HG03108 (cell line): ENCODE measurements around the gene RAB20.
"Not testable (repeated sequence)": the region's sequence is repeated elsewhere in the genome, so short reads cannot be mapped to it uniquely, and the experiment has no call there.

Experiments
- ATAC-seq: cut with Tn5 transposase; IDR thresholded peaks from one replicate; pipeline ENCODE4 v1.9.1; 2021; ENCODE audit warnings: moderate library complexity; ENCODE audit not compliant: unreplicated experiment

RAB20 gene

DNA sequence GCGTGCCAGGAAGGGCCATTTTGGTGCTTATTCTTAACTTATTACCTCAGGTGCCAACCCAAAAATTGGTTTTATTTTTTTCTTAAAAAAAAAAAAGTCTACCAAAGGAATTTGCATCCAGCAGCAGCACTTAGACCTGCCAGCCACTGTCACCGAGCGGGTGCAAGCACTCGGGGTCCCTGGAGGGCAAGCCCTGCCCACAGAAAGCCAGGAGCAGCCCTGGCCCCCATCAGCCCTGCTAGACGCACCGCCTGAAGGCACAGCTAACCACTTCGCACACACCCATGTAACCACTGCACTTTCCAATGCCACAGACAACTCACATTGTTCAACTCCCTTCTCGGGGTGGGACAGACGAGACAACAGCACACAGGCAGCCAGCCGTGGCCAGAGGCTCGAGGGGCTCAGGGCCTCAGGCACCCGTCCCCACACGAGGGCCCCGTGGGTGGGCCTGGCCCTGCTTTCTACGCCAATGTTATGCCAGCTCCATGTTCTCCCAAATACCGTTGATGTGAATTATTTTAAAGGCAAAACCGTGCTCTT lies 49.3 kb downstream of the RAB20 start:
- no peak for ATAC-seq

DNA sequence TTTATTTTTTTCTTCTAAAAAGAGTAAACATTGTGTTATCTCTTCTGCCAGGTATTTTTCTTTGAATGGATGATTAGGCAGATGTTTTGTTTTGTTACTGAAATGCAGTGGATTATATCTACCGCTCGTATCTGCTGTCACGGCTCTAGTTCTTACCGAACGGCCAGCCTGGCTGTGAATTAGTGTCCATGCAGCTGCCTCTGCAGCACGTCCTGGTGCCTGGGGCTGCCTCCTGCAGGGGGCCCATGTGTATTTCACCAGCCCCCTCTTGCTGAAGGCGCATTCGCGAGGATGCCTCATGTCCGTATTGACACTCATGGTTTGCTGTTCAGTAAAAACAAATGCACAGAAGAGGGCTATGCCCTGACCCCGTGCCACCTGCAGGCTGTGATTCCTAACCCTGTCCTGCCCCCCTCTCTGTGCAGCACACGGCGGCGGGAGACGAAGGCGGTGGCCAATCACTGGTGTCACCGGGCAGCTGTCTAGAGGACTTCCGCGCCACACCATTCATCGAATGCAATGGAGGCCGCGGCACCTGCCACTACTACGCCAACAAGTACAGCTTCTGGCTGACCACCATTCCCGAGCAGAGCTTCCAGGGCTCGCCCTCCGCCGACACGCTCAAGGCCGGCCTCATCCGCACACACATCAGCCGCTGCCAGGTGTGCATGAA lies 49.9 kb downstream of the RAB20 start:
- ATAC-seq: no peak

DNA sequence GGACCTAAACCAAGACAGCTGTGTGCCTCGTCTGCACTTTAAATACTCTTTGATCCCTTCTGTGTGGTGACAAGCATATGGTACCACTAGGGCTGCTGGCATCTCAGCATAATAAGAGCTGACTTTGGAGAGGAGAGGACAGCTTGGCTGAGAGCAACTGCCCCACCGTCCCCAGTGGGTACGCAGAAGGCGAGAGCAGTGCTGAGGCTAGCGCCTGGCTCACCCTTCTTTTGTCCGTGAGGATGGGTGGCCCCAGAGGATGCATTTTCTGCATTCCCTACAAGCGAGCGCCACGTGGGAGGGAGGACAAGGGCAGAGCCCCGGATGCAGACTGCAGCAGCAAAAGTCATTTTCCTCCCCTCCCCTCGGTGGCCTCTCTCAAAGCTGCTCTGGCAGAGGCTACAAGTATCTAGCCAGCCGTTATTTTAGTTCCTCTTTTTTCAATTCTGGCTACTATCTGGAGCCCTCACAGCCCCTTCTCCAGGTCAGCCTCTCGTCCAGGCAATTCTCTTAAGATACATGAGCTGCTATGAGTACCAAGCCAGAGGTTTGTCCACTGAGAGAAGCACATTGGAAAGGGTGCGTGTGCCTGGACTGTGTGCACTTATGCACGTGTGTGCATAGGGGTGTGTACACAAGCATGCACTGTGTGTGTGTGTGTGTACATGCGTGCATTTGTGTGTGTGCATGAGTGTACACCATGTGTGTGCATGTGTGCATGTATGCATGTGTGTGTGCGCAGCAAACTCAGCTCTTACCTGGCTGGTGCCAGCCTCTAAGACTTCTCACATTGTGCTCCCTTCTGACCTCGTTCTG lies 51.3 kb downstream of the RAB20 start:
- ATAC-seq: peak; percentile 54

DNA sequence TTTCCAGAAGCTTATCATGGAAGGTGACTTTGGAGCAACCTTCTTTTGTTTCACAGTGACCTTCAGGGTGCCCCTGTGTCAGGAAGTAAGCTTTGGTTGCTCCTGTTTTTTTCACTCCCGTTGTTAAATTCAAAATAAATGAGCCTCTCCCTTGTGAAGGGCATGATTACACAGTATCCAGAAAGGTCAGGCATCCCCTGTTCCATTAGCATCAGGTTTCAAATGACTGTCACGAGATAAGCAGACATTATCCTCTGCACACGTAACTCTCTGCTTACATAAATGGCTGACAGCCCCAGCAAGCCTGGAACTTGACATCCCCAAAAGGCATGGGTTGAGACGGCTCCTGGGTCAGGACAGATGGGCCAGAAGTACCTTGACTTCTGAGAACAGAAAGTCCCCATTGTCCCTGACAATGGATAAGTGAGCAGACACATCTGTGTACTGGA lies 52.0 kb downstream of the RAB20 start:
- ATAC-seq: no peak

DNA sequence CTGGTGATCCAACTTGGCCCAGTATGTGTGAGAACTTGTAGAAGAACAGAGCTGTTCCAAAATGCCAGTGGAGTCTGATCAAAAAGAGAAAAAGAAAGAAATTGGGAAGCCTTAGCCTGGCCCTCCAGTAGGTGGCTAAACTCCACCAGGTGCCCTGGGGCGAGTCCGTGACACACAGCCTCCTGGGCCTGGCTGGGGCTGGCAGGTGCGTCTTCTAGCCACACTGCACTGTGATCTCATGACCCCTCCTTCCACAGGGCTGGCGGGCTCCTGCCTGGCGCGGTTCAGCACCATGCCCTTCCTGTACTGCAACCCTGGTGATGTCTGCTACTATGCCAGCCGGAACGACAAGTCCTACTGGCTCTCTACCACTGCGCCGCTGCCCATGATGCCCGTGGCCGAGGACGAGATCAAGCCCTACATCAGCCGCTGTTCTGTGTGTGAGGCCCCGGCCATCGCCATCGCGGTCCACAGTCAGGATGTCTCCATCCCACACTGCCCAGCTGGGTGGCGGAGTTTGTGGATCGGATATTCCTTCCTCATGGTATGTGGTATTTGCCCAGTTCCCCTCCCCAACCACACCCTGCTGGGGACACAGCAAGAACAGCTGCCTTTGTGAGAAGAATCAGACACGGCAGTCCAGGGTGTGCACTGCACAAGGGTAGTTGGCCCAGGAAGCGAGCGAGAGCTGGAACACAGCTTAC lies 53.7 kb downstream of the RAB20 start:
- ATAC-seq: no peak

DNA sequence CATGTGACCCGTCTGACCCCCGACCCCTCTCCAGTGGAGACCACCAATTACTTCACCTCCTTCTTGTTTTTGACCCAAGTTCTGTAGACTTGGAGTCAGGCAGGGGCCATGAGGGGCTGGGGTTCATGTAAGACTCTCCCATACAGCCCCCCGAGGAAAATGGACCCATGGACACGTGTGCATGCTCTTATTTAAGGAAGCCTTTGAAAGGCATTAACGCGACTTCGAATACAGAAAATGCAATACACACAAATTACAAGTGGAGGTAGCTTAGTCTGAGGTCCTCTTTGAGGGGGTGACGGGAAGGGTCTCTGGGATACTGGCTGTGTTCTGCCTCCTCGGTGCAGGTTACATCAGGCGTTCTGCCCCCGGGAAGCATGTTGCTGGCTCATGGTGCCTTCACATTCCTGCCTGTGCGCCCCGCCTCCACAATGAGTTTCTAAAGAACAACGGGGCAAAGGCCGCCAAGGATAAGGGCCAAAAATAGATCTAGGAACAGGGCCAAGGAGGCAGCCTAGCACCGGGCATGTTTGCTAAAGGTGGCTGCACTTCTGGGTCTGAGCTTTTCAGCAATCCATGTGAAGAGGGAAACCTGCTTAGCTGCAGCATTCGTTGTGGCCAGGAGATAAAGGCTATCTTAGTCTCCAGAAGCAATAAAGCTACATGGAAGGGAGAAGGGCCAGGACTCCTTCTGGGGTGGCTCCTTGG lies 54.5 kb downstream of the RAB20 start:
- ATAC-seq: no peak

DNA sequence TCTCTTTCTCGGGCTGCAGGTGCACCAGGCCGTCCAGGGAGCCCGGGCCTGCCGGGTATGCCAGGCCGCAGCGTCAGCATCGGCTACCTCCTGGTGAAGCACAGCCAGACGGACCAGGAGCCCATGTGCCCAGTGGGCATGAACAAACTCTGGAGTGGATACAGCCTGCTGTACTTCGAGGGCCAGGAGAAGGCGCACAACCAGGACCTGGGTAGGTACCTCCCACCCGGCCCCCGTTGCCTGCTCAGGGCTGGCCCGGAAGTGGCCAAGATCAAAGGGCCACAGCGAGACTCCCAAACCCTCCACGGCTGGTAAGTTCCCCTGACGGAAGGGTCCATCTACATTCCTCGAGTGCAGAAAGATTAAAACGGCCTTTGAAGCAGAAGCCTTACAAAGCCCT lies 55.1 kb downstream of the RAB20 start:
- no peak for ATAC-seq

DNA sequence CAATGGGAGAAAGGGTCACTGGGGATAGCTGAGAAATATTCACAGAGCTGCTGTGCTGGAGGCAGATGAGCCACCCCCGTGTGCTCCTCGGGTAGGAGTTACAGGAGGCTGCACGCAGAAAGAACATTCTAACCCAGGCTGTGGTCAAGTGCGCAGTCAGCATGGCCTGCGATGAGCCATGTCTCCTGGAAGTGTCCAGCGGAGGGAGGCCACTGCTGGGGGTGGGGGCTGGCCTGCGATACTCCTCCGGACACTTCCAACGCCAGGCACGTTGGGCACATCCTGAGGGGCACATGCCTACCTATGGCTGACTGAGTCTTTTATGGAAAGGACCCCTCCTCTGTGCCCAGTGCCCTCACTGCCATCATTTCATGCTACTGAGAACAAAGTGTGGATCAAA lies 55.9 kb downstream of the RAB20 start:
- no peak for ATAC-seq

DNA sequence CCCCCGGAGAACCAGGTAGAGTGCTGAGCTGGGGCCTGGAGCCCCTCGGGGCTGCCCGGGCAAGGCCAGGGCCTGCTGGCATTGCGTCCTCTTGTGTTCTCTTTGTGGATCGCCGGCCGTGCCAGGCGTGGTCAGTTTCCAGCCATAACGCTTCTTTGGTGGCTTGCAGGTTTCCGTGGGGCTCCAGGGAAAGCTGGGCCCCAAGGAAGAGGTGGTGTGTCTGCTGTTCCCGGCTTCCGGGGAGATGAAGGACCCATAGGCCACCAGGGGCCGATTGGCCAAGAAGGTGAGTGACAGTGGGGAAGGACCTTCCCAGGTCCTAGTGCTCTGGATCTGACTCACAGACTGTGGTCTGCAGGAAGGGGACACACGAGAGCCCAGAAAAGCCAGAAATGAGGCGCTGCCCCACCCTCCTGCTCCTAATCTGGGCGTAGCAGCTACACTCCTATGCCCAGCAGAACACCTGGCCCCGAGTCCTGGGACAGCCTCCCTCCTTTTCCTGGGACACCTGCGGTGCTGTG lies 57.5 kb downstream of the RAB20 start:
- ATAC-seq: no peak

DNA sequence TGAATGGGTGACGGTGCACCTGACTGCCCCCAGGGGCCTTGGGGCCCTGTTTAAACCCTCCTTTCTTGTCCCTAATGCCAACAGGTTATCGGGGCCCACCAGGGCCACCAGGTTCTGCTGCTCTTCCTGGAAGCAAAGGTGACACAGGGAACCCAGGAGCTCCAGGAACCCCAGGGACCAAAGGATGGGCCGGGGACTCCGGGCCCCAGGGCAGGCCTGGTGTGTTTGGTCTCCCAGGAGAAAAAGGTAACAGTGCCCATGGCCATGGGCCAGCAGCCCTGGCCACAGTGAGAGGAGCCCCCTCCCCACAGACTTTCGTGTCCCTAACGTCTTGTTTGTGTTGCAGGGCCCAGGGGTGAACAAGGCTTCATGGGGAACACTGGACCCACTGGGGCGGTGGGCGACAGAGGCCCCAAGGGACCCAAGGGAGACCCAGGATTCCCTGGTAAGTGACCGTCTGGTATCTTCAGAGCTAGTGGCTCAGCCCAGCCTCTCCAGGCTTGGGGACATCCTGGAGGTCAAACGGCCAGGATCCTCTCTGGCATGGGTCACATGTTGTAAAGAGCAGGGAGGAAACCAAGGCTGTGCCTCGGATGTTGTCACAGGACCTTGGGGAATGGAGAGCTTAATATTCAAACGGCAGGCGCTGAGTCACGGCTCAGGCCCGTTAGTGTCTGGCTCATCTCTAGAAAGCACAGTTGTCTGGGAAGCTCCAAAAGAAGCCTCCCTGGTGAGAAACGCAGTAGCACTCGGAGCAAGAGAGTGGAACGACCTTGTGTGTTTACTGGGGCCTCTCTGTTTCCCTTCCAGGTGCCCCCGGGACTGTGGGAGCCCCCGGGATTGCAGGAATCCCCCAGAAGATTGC lies 58.3 kb downstream of the RAB20 start:
- ATAC-seq: peak; percentile 57

DNA sequence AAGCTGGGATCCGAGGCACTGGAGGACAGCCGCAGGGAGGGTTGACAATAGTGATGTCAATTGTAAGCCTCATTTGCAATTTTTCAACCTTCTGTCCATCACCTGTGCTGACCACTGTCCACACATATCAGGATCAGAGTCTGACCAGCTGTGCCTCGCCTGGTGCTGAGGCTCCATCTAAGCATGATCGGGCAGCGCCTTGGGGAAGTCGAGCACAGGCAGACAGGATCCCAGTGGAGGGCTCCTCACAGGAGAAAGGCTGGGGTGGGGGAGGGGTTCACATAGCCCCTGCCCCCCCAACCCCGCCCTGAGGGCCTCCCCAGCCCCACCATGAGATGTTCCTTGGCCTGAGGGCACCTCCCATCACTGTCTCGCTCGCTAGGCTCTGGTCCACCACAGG lies 60.3 kb downstream of the RAB20 start:
- no peak for ATAC-seq

DNA sequence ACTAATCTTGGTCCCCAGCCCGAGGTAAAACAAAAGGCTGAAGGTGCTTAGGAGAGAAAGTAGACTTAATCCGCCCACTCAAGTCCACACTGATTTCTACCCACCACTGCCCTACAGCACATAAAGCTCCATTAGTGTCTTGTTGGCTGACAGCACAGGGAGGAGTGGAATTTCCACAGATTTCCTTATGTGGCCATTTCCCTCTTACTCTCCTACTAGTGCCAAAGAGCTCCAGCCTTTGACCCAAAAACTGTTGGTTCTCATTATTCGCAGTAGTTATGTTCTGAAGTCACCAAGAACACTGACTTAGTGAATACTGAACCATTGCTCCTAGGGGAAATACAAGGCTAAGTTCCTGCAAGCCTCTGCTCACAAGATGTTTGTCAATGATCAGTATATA lies 61.2 kb downstream of the RAB20 start:
- no peak for ATAC-seq

DNA sequence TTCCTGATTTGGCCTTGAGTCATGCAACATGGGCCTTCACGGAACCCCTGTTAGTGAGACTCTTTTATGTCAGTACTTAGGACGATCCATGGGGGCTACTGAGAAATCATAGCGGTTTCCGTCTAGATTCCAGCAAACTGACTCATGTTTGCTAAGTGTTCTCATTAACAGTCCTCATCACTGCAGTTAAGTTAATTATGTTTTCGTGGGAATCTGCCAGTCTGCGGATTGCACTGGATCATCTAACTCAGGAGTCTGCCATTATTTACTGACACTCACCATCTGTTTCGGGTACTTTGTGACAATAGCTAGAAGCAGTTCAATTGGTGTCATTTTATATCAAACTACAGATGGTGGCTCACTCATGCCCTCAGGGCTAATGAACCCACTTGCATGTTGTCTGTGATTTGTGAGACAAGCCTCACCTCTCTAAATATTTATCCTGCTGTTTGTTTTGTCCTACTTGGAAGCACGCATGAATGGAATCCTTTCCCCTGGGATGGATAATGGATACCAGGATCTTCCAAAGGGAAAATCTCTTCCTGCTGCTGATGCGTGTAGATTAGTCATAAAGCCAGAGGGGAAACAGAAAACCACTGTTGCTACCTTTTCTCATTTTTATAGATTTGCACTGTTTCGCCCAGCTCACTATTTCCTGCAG lies 61.8 kb downstream of the RAB20 start:
- no peak for ATAC-seq

DNA sequence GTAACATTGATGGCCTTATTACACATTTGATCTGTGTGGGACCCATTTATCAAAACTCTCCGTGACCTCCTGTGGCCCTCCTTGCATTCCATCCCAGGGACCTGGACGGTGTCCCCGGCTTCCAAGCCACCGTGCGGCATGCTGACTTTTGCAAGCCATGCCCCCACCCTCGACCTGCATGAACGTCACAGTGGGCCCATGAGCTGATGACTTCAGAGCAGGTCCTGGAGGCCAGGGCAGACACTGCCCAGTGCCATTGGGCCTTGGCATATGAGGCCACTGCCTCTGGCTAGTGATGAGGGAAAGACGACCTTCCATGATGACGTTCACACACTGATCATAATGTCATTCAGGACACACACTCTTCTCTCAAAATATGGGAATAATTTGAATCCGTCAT lies 62.8 kb downstream of the RAB20 start:
- ATAC-seq: no peak

DNA sequence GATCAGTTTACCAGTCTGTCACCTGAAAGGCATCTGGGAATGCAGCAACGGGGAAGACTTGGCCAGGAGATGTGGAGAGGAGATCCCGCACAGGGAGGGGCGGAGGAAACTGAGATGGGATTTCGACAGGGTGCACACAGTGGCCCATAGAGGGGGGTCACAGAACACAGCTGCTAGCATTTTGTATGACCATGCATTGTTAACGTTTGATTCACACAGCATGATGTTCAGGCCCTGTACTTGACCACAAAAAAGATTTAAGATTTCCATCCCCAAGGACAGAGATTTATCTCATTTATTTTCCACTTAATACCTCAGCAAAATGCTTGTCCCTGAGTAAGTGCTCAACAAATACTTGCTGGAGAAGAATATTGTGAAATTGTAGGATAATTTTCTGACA lies 63.2 kb downstream of the RAB20 start:
- no peak for ATAC-seq

DNA sequence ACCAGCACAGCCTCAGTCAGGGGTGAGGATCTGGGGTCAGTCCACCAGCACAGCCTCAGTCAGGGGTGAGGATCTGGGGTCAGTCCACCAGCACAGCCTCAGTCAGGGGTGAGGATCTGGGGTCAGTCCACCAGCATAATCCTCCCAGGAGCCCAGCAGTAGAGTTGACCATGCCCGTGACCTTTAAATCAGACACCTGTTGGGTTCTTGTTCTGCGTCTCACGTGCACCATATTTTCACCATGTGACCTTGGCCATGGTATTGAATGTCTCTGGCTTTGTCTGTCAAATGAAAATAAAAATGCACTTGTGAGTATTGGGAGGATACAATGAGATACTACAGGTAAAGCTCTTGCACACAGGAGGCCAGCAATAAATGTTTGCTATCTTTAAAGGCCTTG lies 63.6 kb downstream of the RAB20 start:
- not testable (repeated sequence) for ATAC-seq

DNA sequence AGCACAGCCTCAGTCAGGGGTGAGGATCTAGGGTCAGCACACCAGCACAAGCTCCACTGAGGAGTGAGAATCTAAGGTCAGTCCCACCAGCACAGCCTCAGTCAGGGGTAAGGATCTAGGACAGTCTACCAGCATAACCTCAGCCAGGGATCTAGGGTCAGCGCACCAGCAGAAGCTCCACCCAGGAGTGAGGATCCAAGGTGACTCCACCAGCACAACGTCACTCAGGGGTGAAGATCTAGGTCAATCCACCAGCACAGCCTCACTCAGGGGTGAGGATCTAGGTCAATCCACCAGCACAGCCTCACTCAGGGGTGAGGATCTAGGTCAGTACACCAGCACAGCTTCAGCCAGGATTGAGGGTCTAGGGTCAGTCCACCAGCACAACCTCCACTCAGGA lies 64.5 kb downstream of the RAB20 start:
- no peak for ATAC-seq

DNA sequence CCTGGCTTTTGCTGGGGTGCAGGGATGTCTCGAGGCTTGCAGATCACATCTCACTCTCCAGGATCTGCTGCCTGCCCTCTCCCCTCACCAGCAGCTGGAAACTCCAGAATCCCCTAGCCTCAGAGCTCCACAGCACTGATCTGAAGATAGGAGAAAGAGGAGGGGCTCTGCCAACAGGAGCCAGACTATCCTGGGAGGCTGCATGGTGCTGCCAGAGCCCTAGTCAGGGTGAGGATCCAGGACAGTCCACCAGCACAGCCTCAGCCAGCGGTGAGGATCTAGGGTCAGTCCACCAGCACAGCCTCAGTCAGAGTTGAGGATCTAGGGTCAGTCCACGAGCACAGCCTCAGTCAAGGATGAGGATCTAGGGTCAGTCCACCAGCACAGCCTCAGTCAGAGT lies 65.2 kb downstream of the RAB20 start:
- no peak for ATAC-seq

DNA sequence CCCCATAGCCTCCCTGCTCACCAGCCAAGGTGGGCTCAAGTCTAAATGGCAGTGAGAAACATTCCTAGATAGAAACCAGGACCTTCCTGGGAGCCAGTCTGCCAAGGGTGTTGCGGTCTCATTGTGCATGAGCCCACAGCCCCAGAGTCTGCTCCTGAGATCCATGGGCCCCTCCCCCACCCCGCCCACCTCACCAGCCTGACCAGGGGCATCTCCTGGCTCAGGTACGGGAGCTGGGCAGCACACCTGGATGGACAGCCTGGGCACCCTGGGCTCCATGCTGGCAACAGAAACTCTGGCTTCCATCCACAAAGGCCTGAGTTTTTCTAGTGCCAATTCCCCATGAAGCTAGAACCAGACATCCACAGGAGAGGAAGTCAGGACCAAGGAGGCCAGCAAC lies 65.6 kb downstream of the RAB20 start:
- ATAC-seq: no peak
